MM.1S (cell line): ENCODE results near the gene CAP2.

Source experiments
- DNase-seq: peaks from one replicate; pipeline ENCODE4 v3.0.0-alpha.2; 2015
- H2AFZ ChIP-seq: fragments of 300-600 bp; sonication (generic); 2 replicates; pipeline ENCODE4 v1.6.0; 2016; ENCODE audit warnings: antibody characterized with exemption, low read length
- H3F3A ChIP-seq: fragments of 300-600 bp; sonication (generic); 2 replicates; pipeline ENCODE4 v1.6.1; 2016; ENCODE audit warnings: mild to moderate bottlenecking, antibody characterized with exemption, low read length, moderate library complexity, mixed read lengths; ENCODE audit not compliant: insufficient read depth
- H3K27ac ChIP-seq: fragments of 300-600 bp; sonication (generic); 2 replicates; pipeline ENCODE4 v1.5.1; 2016; ENCODE audit warnings: mild to moderate bottlenecking, low read length
- H3K27me3 ChIP-seq: fragments of 300-600 bp; sonication (generic); replicated peaks from 2 replicates; pipeline ENCODE4 v1.6.0; 2016; ENCODE audit warnings: low read length; ENCODE audit not compliant: insufficient read depth
- H3K36me3 ChIP-seq: fragments of 300-600 bp; sonication (generic); replicated peaks from 2 replicates; pipeline ENCODE4 v1.6.1; 2016; ENCODE audit warnings: mild to moderate bottlenecking, low read length, mixed read lengths; ENCODE audit not compliant: insufficient read depth
- H3K4me1 ChIP-seq: fragments of 300-600 bp; sonication (generic); 2 replicates; pipeline ENCODE4 v1.6.1; 2016; ENCODE audit warnings: low read length, mixed read lengths
- H3K4me2 ChIP-seq: fragments of 300-600 bp; sonication (generic); 2 replicates; pipeline ENCODE4 v1.6.0; 2016; ENCODE audit warnings: low read depth, low read length
- H3K4me3 ChIP-seq: fragments of 300-600 bp; sonication (generic); 2 replicates; pipeline ENCODE4 v1.5.1; 2016; ENCODE audit warnings: low read length, mixed read lengths
- H3K79me2 ChIP-seq: fragments of 300-600 bp; sonication (generic); 2 replicates; pipeline ENCODE4 v1.6.1; 2016; ENCODE audit warnings: mixed run types, low read length, mixed read lengths
- H3K9ac ChIP-seq: fragments of 300-600 bp; sonication (generic); 2 replicates; pipeline ENCODE4 v1.6.1; 2016; ENCODE audit warnings: low read length, mixed read lengths
- H3K9me2 ChIP-seq: fragments of 300-600 bp; sonication (generic); replicated peaks from 2 replicates; pipeline ENCODE4 v1.6.1; 2016; ENCODE audit warnings: mild to moderate bottlenecking, low read length, mixed read lengths; ENCODE audit not compliant: insufficient read depth
- H3K9me3 ChIP-seq: fragments of 300-600 bp; sonication (generic); replicated peaks from 2 replicates; pipeline ENCODE4 v1.6.1; 2016; ENCODE audit warnings: mild to moderate bottlenecking, low read length, mixed read lengths; ENCODE audit not compliant: insufficient read depth
- H4K20me1 ChIP-seq: fragments of 300-600 bp; sonication (generic); 2 replicates; pipeline ENCODE4 v1.6.1; 2016; ENCODE audit warnings: mild to moderate bottlenecking, low read length, moderate library complexity, mixed read lengths; ENCODE audit not compliant: insufficient read depth
- EZH2 ChIP-seq: fragments of 300-600 bp; sonication (generic); optimal IDR thresholded peaks from 2 replicates; pipeline ENCODE3; 2017; ENCODE audit warnings: low read depth, mild to moderate bottlenecking, antibody characterized with exemption, low read length, mixed read lengths
- EZH2phosphoT487 ChIP-seq: fragments of 300-600 bp; sonication (generic); IDR thresholded peaks from 2 replicates; pipeline ENCODE4 v1.6.1; 2018; ENCODE audit warnings: antibody characterized with exemption, low read length
- TF ChIP-seq, protein P1 (sequence below): fragments of 300-600 bp; sonication (generic); IDR thresholded peaks from 2 replicates; pipeline ENCODE4 v1.5.1; 2016; ENCODE audit warnings: antibody characterized with exemption, low read length, mixed read lengths

Gene CAP2

DNA sequence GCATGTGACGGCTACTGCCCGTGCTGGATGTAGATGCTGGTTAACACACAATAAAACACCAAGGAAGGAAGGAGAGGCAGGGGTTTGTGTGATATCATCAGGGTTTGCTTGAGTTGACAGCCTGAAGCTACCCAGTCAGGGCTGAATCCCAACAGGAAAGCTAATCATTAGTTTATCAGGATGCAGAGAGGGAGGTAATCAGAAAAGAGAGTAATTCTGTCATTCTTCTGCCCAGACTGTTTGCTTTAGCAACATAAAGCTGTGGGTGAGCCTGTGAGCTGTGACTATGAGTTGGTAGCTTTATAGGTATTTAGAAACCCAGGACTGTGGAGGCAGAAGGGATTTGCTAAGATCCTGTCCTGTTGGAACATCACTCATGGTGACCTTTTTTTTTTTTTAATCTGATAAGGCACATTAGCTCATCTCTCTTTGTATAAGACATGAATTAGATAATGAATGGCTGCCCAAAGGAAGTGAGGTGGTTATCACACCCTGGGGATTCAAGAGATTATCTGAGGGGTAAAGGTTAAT is 79.3 kb downstream of the CAP2 start:
- no peaks in the 10 kb centered on the region for H3K9me2 ChIP-seq
- no peaks in the 10 kb centered on the region for H4K20me1 ChIP-seq
- H3K4me2 ChIP-seq = no peak overlapping the region
- H3K9me3 ChIP-seq = no peaks in the 10 kb centered on the region
- TF ChIP-seq, protein P1, sequence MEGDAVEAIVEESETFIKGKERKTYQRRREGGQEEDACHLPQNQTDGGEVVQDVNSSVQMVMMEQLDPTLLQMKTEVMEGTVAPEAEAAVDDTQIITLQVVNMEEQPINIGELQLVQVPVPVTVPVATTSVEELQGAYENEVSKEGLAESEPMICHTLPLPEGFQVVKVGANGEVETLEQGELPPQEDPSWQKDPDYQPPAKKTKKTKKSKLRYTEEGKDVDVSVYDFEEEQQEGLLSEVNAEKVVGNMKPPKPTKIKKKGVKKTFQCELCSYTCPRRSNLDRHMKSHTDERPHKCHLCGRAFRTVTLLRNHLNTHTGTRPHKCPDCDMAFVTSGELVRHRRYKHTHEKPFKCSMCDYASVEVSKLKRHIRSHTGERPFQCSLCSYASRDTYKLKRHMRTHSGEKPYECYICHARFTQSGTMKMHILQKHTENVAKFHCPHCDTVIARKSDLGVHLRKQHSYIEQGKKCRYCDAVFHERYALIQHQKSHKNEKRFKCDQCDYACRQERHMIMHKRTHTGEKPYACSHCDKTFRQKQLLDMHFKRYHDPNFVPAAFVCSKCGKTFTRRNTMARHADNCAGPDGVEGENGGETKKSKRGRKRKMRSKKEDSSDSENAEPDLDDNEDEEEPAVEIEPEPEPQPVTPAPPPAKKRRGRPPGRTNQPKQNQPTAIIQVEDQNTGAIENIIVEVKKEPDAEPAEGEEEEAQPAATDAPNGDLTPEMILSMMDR = no peak
- TF ChIP-seq EZH2 (no peak), EZH2phosphoT487 (no peak)
- H3K4me1 ChIP-seq = no peaks in the 10 kb centered on the region
- no peak overlapping the region for H3K9ac ChIP-seq
- no peak overlapping the region for H3K4me3 ChIP-seq
- H3K27me3 ChIP-seq = no peaks in the 10 kb centered on the region
- H2AFZ ChIP-seq = no peak overlapping the region
- no peaks in the 10 kb centered on the region for H3K36me3 ChIP-seq
- H3K27ac ChIP-seq = no peak overlapping the region
- H3F3A ChIP-seq = no peaks in the 10 kb centered on the region
- no peak for DNase-seq
- H3K79me2 ChIP-seq = no peaks in the 10 kb centered on the region

DNA sequence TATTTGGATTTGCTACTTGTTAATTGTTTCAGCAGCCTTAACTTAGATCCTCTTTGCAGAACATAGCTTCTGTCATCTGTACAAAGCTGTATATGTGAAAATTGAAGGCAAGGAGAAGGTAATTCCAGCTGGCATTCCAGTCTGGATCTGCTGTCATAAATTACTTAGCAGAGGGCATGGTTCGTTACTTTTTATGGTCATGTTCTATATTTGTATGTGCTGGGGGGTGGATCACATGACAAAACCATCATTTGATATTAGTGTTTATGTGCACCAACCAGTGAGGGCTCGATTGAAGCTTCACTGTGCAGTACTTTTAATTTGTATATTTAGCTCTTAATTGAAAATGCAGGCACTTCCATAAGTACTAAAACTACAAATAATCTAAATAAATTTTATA is 80.2 kb downstream of the CAP2 start:
- H3K27me3 ChIP-seq = no peaks in the 10 kb centered on the region
- H4K20me1 ChIP-seq = no peaks in the 10 kb centered on the region
- no peaks in the 10 kb centered on the region for H3K9me3 ChIP-seq
- no peak overlapping the region for H2AFZ ChIP-seq
- H3K36me3 ChIP-seq = no peaks in the 10 kb centered on the region
- no peaks in the 10 kb centered on the region for H3F3A ChIP-seq
- no peak overlapping the region for H3K4me3 ChIP-seq
- no peak overlapping the region for H3K9ac ChIP-seq
- DNase-seq = no peak
- no peaks in the 10 kb centered on the region for H3K4me1 ChIP-seq
- no peak overlapping the region for H3K4me2 ChIP-seq
- TF ChIP-seq EZH2 = no peak
- TF ChIP-seq, protein P1 = no peak
- TF ChIP-seq EZH2phosphoT487 = no peak
- no peaks in the 10 kb centered on the region for H3K9me2 ChIP-seq
- no peak overlapping the region for H3K27ac ChIP-seq
- H3K79me2 ChIP-seq = no peaks in the 10 kb centered on the region

DNA sequence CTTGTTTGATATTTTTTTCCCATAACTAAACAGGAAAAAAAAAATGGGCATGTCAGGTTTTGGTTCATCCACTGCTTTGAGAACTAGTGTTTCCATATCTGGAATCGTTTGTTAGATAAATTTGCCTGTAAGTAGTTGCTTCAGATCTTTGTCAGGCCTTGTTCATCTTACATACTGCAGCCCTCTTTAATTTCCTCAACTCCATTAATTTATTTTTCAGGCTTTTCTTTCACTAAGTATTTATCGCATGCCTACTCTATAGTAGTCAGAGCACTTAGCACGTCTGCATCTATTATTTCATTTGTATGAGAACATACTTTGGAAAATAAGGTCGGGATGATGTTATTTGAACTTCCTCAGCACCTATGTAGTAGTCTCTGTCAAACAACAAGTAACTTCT is 80.9 kb downstream of the CAP2 start:
- no peak for TF ChIP-seq EZH2
- TF ChIP-seq, protein P1 = no peak
- TF ChIP-seq EZH2phosphoT487 = no peak
- no peaks in the 10 kb centered on the region for H3F3A ChIP-seq
- H3K79me2 ChIP-seq = no peaks in the 10 kb centered on the region
- H3K9ac ChIP-seq = no peak overlapping the region
- H3K9me2 ChIP-seq = no peaks in the 10 kb centered on the region
- H3K36me3 ChIP-seq = no peaks in the 10 kb centered on the region
- H3K4me2 ChIP-seq = no peak overlapping the region
- no peaks in the 10 kb centered on the region for H3K9me3 ChIP-seq
- H3K4me3 ChIP-seq = no peak overlapping the region
- no peaks in the 10 kb centered on the region for H3K27me3 ChIP-seq
- no peak overlapping the region for H3K27ac ChIP-seq
- no peaks in the 10 kb centered on the region for H3K4me1 ChIP-seq
- DNase-seq = no peak
- H4K20me1 ChIP-seq = no peaks in the 10 kb centered on the region
- H2AFZ ChIP-seq = no peak overlapping the region
